Activated naive CD8-positive, alpha-beta T cell (primary cell): Measurements from ENCODE around the gene ATP2B3.

Experiments
- H3K27ac Mint-ChIP-seq: one replicate; pipeline ENCODE4 v1.8.0; 2021; ENCODE audit warnings: mixed read lengths
- H3K27me3 Mint-ChIP-seq: one replicate; pipeline ENCODE4 v1.8.0; 2021; ENCODE audit warnings: mixed read lengths
- H3K36me3 Mint-ChIP-seq: one replicate; pipeline ENCODE4 v1.8.0; 2021; ENCODE audit warnings: mixed read lengths
- H3K4me1 Mint-ChIP-seq: one replicate; pipeline ENCODE4 v1.8.0; 2021; ENCODE audit warnings: low read depth, mixed read lengths
- H3K4me3 Mint-ChIP-seq: one replicate; pipeline ENCODE4 v1.8.0; 2021; ENCODE audit warnings: mild to moderate bottlenecking, mixed read lengths
- H3K9me3 Mint-ChIP-seq: one replicate; pipeline ENCODE4 v1.8.0; 2021; ENCODE audit warnings: low read depth, mixed read lengths

Gene ATP2B3

GRCh38 chrX:153481043-153481442 lies 36.4 kb upstream of the ATP2B3 start:
- Mint-ChIP-seq H3K4me1 (no peaks in the 10 kb centered on the region), H3K36me3 (no peaks in the 10 kb centered on the region), H3K27ac (no peak overlapping the region), H3K27me3 (no peaks in the 10 kb centered on the region), H3K9me3 (no peaks in the 10 kb centered on the region), H3K4me3 (no peak overlapping the region)

GRCh38 chrX:153482376-153483015 lies 34.9 kb upstream of the ATP2B3 start:
- no peaks in the 10 kb centered on the region for H3K4me1 Mint-ChIP-seq
- no peak overlapping the region for H3K4me3 Mint-ChIP-seq
- no peaks in the 10 kb centered on the region for H3K36me3 Mint-ChIP-seq
- no peaks in the 10 kb centered on the region for H3K27me3 Mint-ChIP-seq
- no peak overlapping the region for H3K27ac Mint-ChIP-seq
- H3K9me3 Mint-ChIP-seq: no peaks in the 10 kb centered on the region

- Mint-ChIP-seq H3K4me3 (no peak overlapping the region), H3K27me3 (no peaks in the 10 kb centered on the region), H3K9me3 (no peaks in the 10 kb centered on the region), H3K36me3 (no peaks in the 10 kb centered on the region), H3K4me1 (no peaks in the 10 kb centered on the region), H3K27ac (no peak overlapping the region)
These were observed 31.9 kb upstream of the ATP2B3 start for GRCh38 chrX:153485396-153486080.

GRCh38 chrX:153486171-153486570 lies 31.3 kb upstream of the ATP2B3 start:
- H3K36me3 Mint-ChIP-seq: no peaks in the 10 kb centered on the region
- H3K9me3 Mint-ChIP-seq: no peaks in the 10 kb centered on the region
- no peaks in the 10 kb centered on the region for H3K27me3 Mint-ChIP-seq
- H3K27ac Mint-ChIP-seq: no peak overlapping the region
- H3K4me3 Mint-ChIP-seq: no peak overlapping the region
- H3K4me1 Mint-ChIP-seq: no peaks in the 10 kb centered on the region

GRCh38 chrX:153487590-153488071 lies 29.8 kb upstream of the ATP2B3 start:
- Mint-ChIP-seq H3K36me3 (no peaks in the 10 kb centered on the region), H3K4me3 (no peak overlapping the region), H3K9me3 (no peaks in the 10 kb centered on the region), H3K27ac (no peak overlapping the region), H3K27me3 (no peaks in the 10 kb centered on the region), H3K4me1 (no peaks in the 10 kb centered on the region)

- Mint-ChIP-seq H3K27me3 (no peaks in the 10 kb centered on the region), H3K4me1 (no peaks in the 10 kb centered on the region), H3K4me3 (no peak overlapping the region), H3K36me3 (no peaks in the 10 kb centered on the region), H3K9me3 (no peaks in the 10 kb centered on the region), H3K27ac (no peak overlapping the region)
These were observed 29.1 kb upstream of the ATP2B3 start for GRCh38 chrX:153488231-153488914.

GRCh38 chrX:153490217-153490930 lies 27.1 kb upstream of the ATP2B3 start:
- Mint-ChIP-seq H3K36me3 (no peaks in the 10 kb centered on the region), H3K27me3 (no peaks in the 10 kb centered on the region), H3K9me3 (no peaks in the 10 kb centered on the region), H3K4me3 (no peak overlapping the region), H3K27ac (no peak overlapping the region), H3K4me1 (no peaks in the 10 kb centered on the region)

GRCh38 chrX:153491351-153491914 lies 26.0 kb upstream of the ATP2B3 start:
- Mint-ChIP-seq H3K27me3 (no peaks in the 10 kb centered on the region), H3K4me3 (no peak overlapping the region), H3K4me1 (no peaks in the 10 kb centered on the region), H3K27ac (no peak overlapping the region), H3K36me3 (no peaks in the 10 kb centered on the region), H3K9me3 (no peaks in the 10 kb centered on the region)

GRCh38 chrX:153491918-153492317 lies 25.5 kb upstream of the ATP2B3 start:
- H3K4me3 Mint-ChIP-seq: no peak overlapping the region

GRCh38 chrX:153492543-153492942 lies 24.9 kb upstream of the ATP2B3 start:
- no peaks in the 10 kb centered on the region for H3K27me3 Mint-ChIP-seq
- no peaks in the 10 kb centered on the region for H3K9me3 Mint-ChIP-seq
- no peak overlapping the region for H3K4me3 Mint-ChIP-seq
- H3K4me1 Mint-ChIP-seq: no peaks in the 10 kb centered on the region
- H3K36me3 Mint-ChIP-seq: no peaks in the 10 kb centered on the region
- H3K27ac Mint-ChIP-seq: no peak overlapping the region

More at GRCh38 chrX:153491918-153492317, 25.5 kb upstream of the ATP2B3 start:
- Mint-ChIP-seq H3K27ac (no peak overlapping the region), H3K4me1 (no peaks in the 10 kb centered on the region), H3K9me3 (no peaks in the 10 kb centered on the region), H3K36me3 (no peaks in the 10 kb centered on the region), H3K27me3 (no peaks in the 10 kb centered on the region)

- H3K27me3 Mint-ChIP-seq: no peaks in the 10 kb centered on the region
- H3K36me3 Mint-ChIP-seq: no peaks in the 10 kb centered on the region
- no peak overlapping the region for H3K27ac Mint-ChIP-seq
- H3K9me3 Mint-ChIP-seq: no peaks in the 10 kb centered on the region
- H3K4me1 Mint-ChIP-seq: no peaks in the 10 kb centered on the region
- no peak overlapping the region for H3K4me3 Mint-ChIP-seq
These were observed 24.4 kb upstream of the ATP2B3 start for GRCh38 chrX:153493085-153493484.

- no peak overlapping the region for H3K27ac Mint-ChIP-seq
- H3K4me1 Mint-ChIP-seq: no peaks in the 10 kb centered on the region
- no peaks in the 10 kb centered on the region for H3K27me3 Mint-ChIP-seq
- H3K4me3 Mint-ChIP-seq: no peak overlapping the region
- H3K9me3 Mint-ChIP-seq: no peaks in the 10 kb centered on the region
- no peaks in the 10 kb centered on the region for H3K36me3 Mint-ChIP-seq
These were observed 23.4 kb upstream of the ATP2B3 start for GRCh38 chrX:153494061-153494460.

- Mint-ChIP-seq H3K36me3 (no peaks in the 10 kb centered on the region), H3K4me1 (no peaks in the 10 kb centered on the region), H3K4me3 (no peak within 1 kb of the TSS), H3K9me3 (no peaks in the 10 kb centered on the region), H3K27ac (no peak within 1 kb of the TSS), H3K27me3 (no peaks in the 10 kb centered on the region)
These were observed 22.7 kb upstream of the ATP2B3 start, which contains the start of gene BGN for GRCh38 chrX:153494541-153495361. TSS of gene BGN (plus strand) at chrX:153494980. CDS start at chrX:153504632, 9,652 bp downstream.

GRCh38 chrX:153495362-153495751 lies 22.1 kb upstream of the ATP2B3 start:
- Mint-ChIP-seq H3K27me3 (no peaks in the 10 kb centered on the region), H3K9me3 (no peaks in the 10 kb centered on the region), H3K4me3 (no peak overlapping the region), H3K27ac (no peak overlapping the region), H3K4me1 (no peaks in the 10 kb centered on the region), H3K36me3 (no peaks in the 10 kb centered on the region)
